Iris pigment epithelial cell (primary cell): Measurements from ENCODE around the gene ARRB1.

Experiments used
- DNase-seq: peaks from one replicate; pipeline ENCODE4 v3.0.0-alpha.2; 2011; ENCODE audit warnings: low read depth

Gene ARRB1

DNA sequence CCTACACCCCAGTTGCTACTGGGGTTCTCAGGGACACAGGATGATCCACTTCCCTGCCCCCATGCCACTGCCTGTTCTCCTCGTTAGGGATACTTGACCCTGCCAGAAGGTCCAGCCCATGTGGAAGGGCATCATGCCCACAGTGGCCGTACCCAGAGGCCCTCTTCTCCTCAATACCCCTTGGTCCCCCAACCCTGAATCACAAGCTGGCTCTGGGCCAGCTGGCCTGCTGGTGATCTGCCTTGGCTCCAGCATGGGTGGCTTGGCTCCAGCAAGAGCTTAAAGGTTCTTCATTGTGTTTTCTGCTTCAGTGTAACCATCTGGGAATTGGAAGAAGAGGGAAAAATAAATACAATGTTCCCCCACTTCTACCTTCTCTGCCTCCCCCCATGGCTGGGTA lies 122.0 kb downstream of the ARRB1 start:
- DNase-seq: no peak

DNA sequence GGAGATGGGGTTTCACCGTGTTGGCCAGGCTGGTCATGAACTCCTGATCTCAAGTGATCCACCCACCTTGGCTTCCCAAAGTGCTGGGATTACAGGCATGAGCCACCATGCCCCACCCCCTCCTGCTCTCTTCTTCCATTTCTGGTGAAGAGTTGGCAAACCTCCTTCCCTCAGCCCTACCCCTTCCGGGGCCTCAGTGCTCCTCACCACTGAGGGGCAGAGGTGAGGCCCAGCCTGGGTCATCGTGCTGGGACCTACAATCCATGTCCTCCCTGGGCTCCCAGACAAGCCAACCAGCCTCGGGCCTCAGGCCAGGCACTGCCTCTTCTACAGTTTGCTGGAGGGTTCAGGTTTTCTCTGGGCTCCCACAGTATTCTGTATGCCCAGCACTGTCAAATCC lies 125.7 kb downstream of the ARRB1 start:
- no peak for DNase-seq

- no peak for DNase-seq
Observed at GRCh38 chr11:75223954-75224643, 127.4 kb downstream of the ARRB1 start.

GRCh38 chr11:75219869-75220268 lies 131.6 kb downstream of the ARRB1 start:
- DNase-seq: no peak

GRCh38 chr11:75214843-75215242 lies 136.6 kb downstream of the ARRB1 start:
- no peak for DNase-seq

DNA sequence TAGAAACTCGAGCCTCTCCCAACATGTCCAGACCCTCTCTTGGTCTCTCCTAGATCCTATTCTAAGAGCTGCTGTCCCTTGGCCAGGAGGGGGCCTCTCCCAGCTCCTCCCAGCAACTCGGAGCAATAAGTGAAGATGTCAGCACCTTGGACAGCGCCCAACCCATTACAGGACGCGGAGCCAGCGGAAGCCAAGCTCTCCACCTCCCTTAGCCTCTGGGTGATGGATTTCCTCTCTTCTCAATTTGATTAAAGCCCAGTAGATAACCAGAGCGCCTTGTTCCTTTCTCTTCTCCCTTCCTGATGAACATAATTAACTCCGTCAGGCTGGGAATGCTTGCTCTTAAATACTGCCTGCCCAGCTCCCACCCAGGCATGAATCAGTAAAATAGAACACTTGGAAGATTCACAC lies 137.0 kb downstream of the ARRB1 start:
- DNase-seq: peak; percentile 75
